MV-4-11 (cell line): ENCODE results near the gene ATF6.

ENCODE experiments used
- DNase-seq: peaks from one replicate; lab custom pipeline; 2025; lab: John Stamatoyannopoulos, UW

Gene ATF6

DNA sequence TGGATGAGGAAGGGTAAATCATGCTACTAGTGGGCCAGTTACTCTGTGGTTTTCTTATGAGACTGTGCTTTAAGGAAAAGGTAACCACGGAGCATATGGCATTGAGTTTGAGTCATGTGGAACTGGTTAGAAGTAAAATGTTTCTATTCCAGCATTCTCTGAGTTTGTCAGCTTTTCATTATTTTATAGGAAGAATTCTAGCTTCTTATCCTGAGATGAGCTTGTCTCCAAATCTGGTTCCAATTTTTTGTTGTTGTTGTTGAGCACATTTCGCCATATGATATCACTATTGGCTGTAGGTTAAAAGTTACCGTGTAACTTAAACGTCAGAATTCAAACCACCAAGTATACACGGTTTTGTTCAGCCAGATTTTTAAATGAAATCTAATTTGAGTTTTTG is 69.9 kb downstream of the ATF6 start:
- peak; percentile 39 for DNase-seq

- no peak for DNase-seq
These were observed 72.2 kb downstream of the ATF6 start for GRCh38 chr1:161838362-161838761.

- no peak for DNase-seq
These were observed 72.8 kb downstream of the ATF6 start for GRCh38 chr1:161838885-161839284.

GRCh38 chr1:161839591-161839990 is 73.5 kb downstream of the ATF6 start:
- no peak for DNase-seq

GRCh38 chr1:161840363-161840762 is 74.2 kb downstream of the ATF6 start:
- no peak for DNase-seq

DNA sequence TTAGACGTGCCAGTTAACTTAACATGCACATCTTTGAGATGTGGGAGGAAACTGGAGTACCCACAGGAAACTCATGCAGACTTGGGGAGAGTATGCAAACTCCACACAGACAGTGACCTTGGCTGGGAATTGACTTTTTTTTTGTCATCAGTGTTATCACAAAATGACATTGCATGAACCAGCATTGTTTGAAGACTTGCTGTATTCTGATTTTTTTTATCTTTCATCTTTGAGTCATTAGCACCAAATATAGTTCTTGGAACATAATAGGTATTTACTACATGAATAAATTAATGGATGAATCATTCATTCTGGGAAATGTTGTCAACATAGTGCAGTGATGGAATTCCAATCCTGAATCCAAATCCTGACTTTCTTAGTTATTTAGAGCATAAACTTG is 77.0 kb downstream of the ATF6 start:
- DNase-seq = no peak

DNA sequence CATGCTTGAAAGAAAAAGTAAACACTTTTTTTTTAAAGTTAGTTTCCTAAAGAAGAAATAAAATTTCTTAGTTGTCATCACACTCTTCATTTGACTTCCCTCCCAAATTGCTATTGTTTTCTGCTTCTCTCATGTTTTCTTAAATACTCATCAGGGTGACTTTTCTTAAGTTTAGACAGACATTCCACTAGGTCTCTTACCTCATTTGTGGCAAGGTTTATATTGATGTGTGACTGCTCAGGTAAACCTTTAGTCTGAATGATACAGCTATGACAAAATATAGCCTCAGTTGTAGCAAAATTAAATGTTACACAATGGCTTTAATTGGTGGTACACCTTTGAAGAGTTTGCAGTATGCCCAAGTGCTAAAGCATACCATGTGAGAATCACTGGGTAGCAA is 78.6 kb downstream of the ATF6 start:
- no peak for DNase-seq

DNA sequence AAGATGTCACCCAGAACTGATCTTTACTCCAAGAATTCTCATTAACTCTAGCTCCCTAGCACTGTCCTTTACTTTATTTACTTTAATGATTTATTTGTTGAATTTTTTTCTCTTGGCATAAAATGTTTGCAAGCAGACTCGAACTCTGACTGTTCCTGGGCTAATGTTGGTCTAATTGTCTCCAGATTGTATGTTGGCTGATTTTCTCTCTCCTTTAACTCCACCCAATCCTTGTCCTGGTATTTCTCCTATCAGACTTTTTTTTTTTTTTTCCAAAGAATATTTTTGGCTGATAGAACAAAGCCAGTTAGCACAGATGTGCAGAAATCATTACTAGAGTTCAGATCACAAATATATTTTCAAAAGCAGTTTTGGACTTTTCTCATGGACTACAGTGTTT is 82.6 kb downstream of the ATF6 start:
- DNase-seq = no peak

DNA sequence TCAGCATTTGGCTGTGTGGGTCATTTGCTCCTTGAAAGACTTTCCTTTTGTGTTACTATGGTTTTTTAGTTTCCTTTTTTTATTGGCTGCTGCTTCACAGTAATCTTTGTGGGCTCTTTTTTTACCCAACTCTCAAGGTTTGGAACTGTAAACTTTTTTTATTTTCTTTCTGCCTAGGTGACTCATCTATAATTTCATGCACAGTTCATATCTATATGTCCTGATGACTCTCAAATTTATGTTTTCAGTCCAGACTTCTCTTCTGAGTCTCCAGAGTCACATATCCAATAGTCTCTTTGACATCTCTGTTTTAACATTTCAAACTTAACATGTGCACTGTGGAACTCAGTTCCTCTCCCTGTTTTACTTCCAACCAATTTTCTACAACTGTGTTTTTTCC is 83.4 kb downstream of the ATF6 start:
- no peak for DNase-seq

- peak; percentile 14 for DNase-seq
These were observed 89.1 kb downstream of the ATF6 start for GRCh38 chr1:161855260-161855659.

DNA sequence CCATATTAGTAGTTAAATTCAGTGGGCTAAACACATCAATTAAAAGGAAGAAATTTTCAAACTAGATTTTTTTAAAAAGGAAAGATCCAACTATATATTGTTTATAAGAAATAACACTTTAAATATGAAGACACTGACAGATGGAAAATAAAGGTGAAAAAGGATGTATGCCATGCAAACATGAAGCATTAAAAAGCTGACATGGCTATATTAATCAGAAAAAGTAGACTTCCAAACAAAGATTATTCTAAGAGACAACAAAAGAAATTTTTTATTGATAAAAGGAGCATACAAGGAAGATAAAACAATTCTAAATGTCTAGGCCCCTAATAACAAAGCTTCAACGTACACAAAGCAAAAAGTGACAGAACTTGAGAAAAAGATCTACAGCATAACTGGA is 92.2 kb downstream of the ATF6 start:
- no peak for DNase-seq

- no peak for DNase-seq
These were observed 97.4 kb downstream of the ATF6 start for GRCh38 chr1:161863549-161863948.

DNA sequence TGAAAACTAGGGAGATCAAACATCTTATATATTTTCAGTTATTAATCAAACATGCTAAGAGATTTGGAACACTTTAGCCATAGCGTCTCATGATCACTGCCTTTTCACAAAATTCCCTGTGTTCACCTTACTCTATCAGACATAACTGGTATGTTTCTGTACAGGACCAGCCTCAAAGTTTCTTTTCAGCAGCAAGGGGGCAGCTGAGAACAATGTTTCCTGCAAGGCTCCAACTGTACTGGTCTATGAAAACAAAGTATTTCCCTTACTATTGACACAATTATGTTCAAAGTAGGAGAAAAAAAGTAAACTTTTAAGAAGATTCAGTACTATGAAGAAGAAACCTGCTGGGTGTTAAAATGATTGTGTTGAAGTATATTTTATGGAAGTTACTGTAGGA is 98.5 kb downstream of the ATF6 start:
- no peak for DNase-seq

GRCh38 chr1:161866241-161866640 is 100.1 kb downstream of the ATF6 start:
- no peak for DNase-seq

DNA sequence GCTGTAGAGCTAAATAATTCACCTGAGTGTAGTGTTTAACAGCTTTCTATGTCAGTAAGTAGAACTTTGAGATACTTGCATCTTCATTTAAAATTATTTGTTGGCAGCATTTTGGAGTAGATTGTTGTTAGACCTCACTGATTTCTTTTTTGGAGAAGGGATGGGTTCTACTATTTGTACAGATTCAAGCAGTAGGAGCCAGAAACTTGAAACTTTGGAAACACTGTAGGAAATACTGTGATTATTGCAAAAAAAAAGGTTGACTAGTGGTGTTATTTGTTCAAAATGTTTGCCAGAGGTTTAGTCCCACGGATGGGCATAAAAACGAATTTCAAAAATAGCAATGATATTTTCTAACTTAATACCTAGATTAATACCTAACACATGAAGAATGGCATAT is 102.7 kb downstream of the ATF6 start:
- DNase-seq = no peak

DNA sequence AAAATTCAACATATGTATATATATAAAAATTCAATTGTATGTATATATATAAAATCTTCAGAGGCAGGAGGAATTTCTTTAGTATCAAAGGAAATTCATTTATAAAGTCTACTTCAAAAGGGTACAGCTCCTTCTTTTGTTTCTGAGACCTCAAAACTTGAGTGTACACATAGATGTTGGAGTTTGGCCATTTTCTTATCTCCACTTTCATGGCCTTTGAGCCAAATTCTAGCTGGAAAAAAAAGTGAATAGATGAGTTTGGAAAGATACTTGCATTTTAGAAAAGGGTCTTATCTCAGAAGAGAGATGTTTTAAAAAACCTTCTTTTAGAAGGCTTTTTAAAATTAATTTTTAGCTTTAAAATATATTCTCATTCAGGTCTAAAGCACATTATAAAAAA is 103.2 kb downstream of the ATF6 start:
- DNase-seq = no peak

DNA sequence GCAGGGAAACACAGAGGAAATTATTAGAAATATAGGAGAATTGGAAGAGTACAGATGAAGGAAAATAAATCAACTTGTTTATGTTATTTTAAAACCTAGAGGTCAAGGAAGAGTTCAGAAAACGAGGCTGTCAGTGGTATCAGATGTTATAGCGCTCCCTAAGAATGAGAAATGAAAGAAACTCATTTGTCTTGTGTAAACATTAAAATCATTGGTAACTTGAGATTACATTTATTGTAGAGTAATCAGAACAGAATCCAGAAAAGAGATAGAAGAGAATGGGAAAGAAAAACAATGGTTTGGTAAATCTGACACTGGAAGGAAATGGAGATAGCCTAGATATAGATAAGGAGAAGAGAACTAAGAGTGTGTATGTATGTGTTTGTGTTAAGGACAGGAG is 106.4 kb downstream of the ATF6 start:
- no peak for DNase-seq

GRCh38 chr1:161879261-161879660 is 113.1 kb downstream of the ATF6 start:
- DNase-seq = no peak

DNA sequence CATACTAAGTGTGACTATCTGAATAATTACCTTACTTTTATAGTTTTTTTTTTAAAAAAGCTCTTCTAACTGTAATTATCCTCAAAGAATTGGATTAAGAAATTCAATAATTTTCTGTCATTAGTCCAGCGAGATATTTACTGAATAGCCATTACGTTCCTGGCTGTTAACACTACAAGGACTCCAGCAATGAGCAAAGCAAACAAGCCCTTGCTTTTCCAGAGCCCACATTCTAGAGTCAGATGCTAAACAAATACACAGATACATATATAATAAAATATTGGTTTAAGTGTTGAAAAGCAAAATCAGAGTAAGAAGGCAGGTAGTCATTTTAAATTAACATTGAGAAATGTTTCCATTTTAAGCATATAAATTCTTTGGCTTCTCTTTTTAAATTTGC is 118.4 kb downstream of the ATF6 start:
- no peak for DNase-seq

DNA sequence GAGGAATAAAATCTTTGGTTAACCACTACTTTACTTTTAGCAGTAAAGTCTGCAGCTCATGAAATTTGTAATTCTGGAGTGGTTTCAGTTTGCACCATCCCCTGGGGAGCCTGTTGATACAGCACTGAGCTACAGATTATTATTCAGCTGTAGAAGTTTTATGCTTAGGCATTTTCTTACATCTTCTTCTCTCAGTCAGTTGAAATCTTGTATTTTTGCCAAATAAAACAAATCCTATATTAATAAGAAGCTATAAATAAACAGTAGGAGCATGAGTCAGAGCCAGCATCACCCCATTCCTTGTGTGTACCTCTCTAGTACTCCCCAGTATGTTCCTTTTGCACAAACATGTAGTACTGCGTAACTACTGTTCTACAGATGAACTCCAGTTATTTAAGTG is 118.9 kb downstream of the ATF6 start:
- no peak for DNase-seq

- DNase-seq = no peak
These were observed 119.6 kb downstream of the ATF6 start for GRCh38 chr1:161885759-161886158.

- DNase-seq = no peak
These were observed 120.5 kb downstream of the ATF6 start for GRCh38 chr1:161886589-161886988.

- no peak for DNase-seq
These were observed 121.7 kb downstream of the ATF6 start for GRCh38 chr1:161887730-161888287.

DNA sequence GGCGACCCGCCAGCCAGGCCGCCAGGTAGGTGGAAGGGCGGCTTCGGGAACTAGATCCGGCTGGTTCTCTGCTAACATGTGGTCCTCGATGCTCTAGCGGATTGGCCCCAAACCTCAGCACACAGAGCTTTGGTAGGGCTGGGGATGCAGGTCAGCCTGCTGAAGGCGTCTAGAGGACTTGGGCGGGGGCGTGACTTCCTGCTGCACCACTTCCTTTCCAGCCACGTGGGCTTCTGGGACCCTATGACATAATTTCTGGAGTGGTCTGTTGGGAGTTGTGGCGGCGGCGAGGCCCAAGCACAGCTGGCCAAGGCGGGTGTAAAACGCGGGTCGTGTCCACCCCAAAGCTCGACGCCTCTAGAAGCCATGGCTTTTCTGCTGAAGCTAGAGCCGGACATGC is 124.5 kb downstream of the ATF6 start:
- no peak for DNase-seq

DNA sequence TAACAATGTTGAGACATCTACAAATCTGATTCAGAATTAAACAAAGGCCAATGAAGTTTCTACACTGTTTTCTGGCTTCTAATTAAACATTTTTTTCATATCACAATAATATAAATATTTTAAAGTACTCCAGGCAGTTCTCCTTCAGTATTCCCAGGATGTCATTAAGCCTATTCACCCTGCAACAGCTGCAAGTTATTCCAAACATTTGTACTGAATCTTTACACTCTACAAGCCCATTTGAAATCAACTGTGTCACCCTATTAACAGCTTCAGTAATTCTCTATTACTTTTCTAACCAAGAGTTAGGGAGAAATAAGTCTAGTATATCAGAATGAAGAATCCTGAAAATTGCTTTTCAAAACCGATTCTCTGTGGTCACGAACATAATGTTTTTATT is 133.0 kb downstream of the ATF6 start:
- DNase-seq = no peak
